WTC11 (cell line): ENCODE data around the gene ERBB4. TPM values are rescaled to one million over a fixed set of nuclear protein-coding genes. Genes with fewer than 3 reads are reported as not detected.

Source experiments
- ATAC-seq: fragments of 200-7000 bp; cut with Tn5 transposase; 2 replicates; pipeline ENCODE4 v1.10.0; 2021; ENCODE audit warnings: mild to moderate bottlenecking, moderate library complexity
- CTCF ChIA-PET: fragments of 300-600 bp; sonication (Branson Sonifier 250); formaldehyde crosslinking; loops from one replicate; lab custom pipeline; 2021; ENCODE audit warnings: antibody characterized with exemption; lab: Charles Lee
- POLR2A ChIA-PET: fragments of 350-600 bp; sonication (Branson Sonifier 250); formaldehyde crosslinking; loops from one replicate; lab custom pipeline; 2021; ENCODE audit warnings: antibody characterized with exemption; lab: Charles Lee
- DNase-seq: peaks from one replicate; pipeline ENCODE4 v3.0.0; 2021; ENCODE audit warnings: low spot score
- H3K27ac Mint-ChIP-seq: 2 replicates; pipeline ENCODE4 v1.8.0; 2021; ENCODE audit warnings: mixed read lengths
- H3K27me3 Mint-ChIP-seq: 2 replicates; pipeline ENCODE4 v1.8.0; 2021; ENCODE audit warnings: low read depth, mild to moderate bottlenecking, moderate library complexity, mixed read lengths
- H3K36me3 Mint-ChIP-seq: 2 replicates; pipeline ENCODE4 v1.8.0; 2021; ENCODE audit warnings: mixed read lengths
- H3K4me1 Mint-ChIP-seq: 2 replicates; pipeline ENCODE4 v1.8.0; 2022; ENCODE audit warnings: mixed read lengths
- H3K4me3 Mint-ChIP-seq: 2 replicates; pipeline ENCODE4 v1.8.0; 2021; ENCODE audit warnings: mild to moderate bottlenecking, moderate library complexity, mixed read lengths
- H3K9me3 Mint-ChIP-seq: 2 replicates; pipeline ENCODE4 v1.8.0; 2021; ENCODE audit warnings: mixed read lengths
- ATF1 ChIP-seq: sonication (generic); formaldehyde crosslinking; IDR thresholded peaks from 2 replicates; pipeline ENCODE4 v1.8.1; 2023; ENCODE audit warnings: mild to moderate bottlenecking, moderate library complexity, missing genetic modification reagents
- ELF4 ChIP-seq: sonication (generic); formaldehyde crosslinking; IDR thresholded peaks from 2 replicates; pipeline ENCODE4 v1.8.1; 2022; ENCODE audit warnings: low read depth, mild to moderate bottlenecking, moderate library complexity, missing genetic modification reagents
- EMX1 ChIP-seq: fragments of 250-450 bp; sonication (Bioruptor Pico); IDR thresholded peaks from 2 replicates; pipeline ENCODE4 v1.8.0; 2021; ENCODE audit warnings: mild to moderate bottlenecking
- JAZF1 ChIP-seq: fragments of 250-450 bp; sonication (Bioruptor Pico); IDR thresholded peaks from 2 replicates; pipeline ENCODE4 v1.9.0; 2021; ENCODE audit warnings: moderate library complexity, mild to moderate bottlenecking, inconsistent platforms
- MYBL2 ChIP-seq: sonication (generic); formaldehyde crosslinking; IDR thresholded peaks from 2 replicates; pipeline ENCODE4 v1.8.1; 2023; ENCODE audit warnings: mild to moderate bottlenecking, moderate library complexity, missing genetic modification reagents
- NR1H2 ChIP-seq: sonication (generic); formaldehyde crosslinking; IDR thresholded peaks from 2 replicates; pipeline ENCODE4 v1.9.0; 2021; ENCODE audit warnings: mild to moderate bottlenecking, moderate library complexity, missing genetic modification reagents
- NR3C1 ChIP-seq: sonication (generic); formaldehyde crosslinking; conservative IDR thresholded peaks from 2 replicates; pipeline ENCODE4 v1.8.1; 2023; ENCODE audit warnings: low read depth, mild to moderate bottlenecking, missing genetic modification reagents
- OVOL2 ChIP-seq: fragments of 250-450 bp; sonication (Bioruptor Pico); IDR thresholded peaks from 2 replicates; pipeline ENCODE4 v1.9.0; 2021; ENCODE audit warnings: mild to moderate bottlenecking, borderline replicate concordance
- SMAD4 ChIP-seq: sonication (generic); formaldehyde crosslinking; IDR thresholded peaks from 2 replicates; pipeline ENCODE4 v1.8.0; 2022; ENCODE audit warnings: mild to moderate bottlenecking, missing genetic modification reagents
- ZBTB21 ChIP-seq: sonication (generic); formaldehyde crosslinking; IDR thresholded peaks from 2 replicates; pipeline ENCODE4 v1.8.1; 2023; ENCODE audit warnings: mild to moderate bottlenecking, missing genetic modification reagents, borderline replicate concordance
- ZNF317 ChIP-seq: sonication (generic); formaldehyde crosslinking; IDR thresholded peaks from 2 replicates; pipeline ENCODE4 v1.8.1; 2023; ENCODE audit warnings: low read depth, mild to moderate bottlenecking, moderate library complexity, missing genetic modification reagents, borderline replicate concordance
- total RNA-seq: library from RNA; stranded (reverse); gene quantifications from 3 replicates; pipeline ENCODE4 v1.2.3, GENCODE V29; 2021
- TF ChIP-seq, protein P1 (sequence below): fragments of 200-600 bp; IDR thresholded peaks from 2 replicates; pipeline ENCODE4 v1.8.0; 2022; ENCODE audit warnings: antibody characterized with exemption
- TF ChIP-seq, protein P2 (sequence below): sonication (generic); formaldehyde crosslinking; IDR thresholded peaks from 2 replicates; pipeline ENCODE4 v1.8.0; 2023; ENCODE audit warnings: missing genetic modification reagents, mild to moderate bottlenecking, borderline replicate concordance
- TF ChIP-seq, protein P3 (sequence below): sonication (generic); formaldehyde crosslinking; IDR thresholded peaks from 2 replicates; pipeline ENCODE4 v1.8.1; 2023; ENCODE audit warnings: mild to moderate bottlenecking, missing genetic modification reagents, moderate library complexity
- TF ChIP-seq, protein P4 (sequence below): fragments of 250-450 bp; sonication (Bioruptor Pico); IDR thresholded peaks from 2 replicates; pipeline ENCODE4 v1.9.0; 2021; ENCODE audit warnings: mild to moderate bottlenecking, borderline replicate concordance
- TF ChIP-seq, protein P5 (sequence below): sonication (generic); formaldehyde crosslinking; IDR thresholded peaks from 2 replicates; pipeline ENCODE4 v1.8.1; 2022; ENCODE audit warnings: low read depth, missing genetic modification reagents, borderline replicate concordance

ERBB4 gene
- total RNA-seq, 1 experiment from 2014 or later, result 1.6 TPM

- DNase-seq, result no peak
- no peak overlapping the region for H3K4me3 Mint-ChIP-seq
- H3K9me3 Mint-ChIP-seq, result no peaks in the 10 kb centered on the region
- no peak overlapping the region for H3K27ac Mint-ChIP-seq
- ChIA-PET POLR2A (no interaction called here), CTCF (no interaction called here)
- H3K36me3 Mint-ChIP-seq, result no peaks in the 10 kb centered on the region
- no peak for TF ChIP-seq ELF4
- TF ChIP-seq NR1H2 (CRISPR knock-in tag), result no peak
- TF ChIP-seq ZNF317 (CRISPR knock-in tag), result no peak
- TF ChIP-seq, protein P1, sequence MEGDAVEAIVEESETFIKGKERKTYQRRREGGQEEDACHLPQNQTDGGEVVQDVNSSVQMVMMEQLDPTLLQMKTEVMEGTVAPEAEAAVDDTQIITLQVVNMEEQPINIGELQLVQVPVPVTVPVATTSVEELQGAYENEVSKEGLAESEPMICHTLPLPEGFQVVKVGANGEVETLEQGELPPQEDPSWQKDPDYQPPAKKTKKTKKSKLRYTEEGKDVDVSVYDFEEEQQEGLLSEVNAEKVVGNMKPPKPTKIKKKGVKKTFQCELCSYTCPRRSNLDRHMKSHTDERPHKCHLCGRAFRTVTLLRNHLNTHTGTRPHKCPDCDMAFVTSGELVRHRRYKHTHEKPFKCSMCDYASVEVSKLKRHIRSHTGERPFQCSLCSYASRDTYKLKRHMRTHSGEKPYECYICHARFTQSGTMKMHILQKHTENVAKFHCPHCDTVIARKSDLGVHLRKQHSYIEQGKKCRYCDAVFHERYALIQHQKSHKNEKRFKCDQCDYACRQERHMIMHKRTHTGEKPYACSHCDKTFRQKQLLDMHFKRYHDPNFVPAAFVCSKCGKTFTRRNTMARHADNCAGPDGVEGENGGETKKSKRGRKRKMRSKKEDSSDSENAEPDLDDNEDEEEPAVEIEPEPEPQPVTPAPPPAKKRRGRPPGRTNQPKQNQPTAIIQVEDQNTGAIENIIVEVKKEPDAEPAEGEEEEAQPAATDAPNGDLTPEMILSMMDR, result no peak
- no peak for TF ChIP-seq SMAD4 (CRISPR knock-in tag)
- TF ChIP-seq JAZF1, result no peak
- TF ChIP-seq ZBTB21, result no peak
- TF ChIP-seq, protein P2, sequence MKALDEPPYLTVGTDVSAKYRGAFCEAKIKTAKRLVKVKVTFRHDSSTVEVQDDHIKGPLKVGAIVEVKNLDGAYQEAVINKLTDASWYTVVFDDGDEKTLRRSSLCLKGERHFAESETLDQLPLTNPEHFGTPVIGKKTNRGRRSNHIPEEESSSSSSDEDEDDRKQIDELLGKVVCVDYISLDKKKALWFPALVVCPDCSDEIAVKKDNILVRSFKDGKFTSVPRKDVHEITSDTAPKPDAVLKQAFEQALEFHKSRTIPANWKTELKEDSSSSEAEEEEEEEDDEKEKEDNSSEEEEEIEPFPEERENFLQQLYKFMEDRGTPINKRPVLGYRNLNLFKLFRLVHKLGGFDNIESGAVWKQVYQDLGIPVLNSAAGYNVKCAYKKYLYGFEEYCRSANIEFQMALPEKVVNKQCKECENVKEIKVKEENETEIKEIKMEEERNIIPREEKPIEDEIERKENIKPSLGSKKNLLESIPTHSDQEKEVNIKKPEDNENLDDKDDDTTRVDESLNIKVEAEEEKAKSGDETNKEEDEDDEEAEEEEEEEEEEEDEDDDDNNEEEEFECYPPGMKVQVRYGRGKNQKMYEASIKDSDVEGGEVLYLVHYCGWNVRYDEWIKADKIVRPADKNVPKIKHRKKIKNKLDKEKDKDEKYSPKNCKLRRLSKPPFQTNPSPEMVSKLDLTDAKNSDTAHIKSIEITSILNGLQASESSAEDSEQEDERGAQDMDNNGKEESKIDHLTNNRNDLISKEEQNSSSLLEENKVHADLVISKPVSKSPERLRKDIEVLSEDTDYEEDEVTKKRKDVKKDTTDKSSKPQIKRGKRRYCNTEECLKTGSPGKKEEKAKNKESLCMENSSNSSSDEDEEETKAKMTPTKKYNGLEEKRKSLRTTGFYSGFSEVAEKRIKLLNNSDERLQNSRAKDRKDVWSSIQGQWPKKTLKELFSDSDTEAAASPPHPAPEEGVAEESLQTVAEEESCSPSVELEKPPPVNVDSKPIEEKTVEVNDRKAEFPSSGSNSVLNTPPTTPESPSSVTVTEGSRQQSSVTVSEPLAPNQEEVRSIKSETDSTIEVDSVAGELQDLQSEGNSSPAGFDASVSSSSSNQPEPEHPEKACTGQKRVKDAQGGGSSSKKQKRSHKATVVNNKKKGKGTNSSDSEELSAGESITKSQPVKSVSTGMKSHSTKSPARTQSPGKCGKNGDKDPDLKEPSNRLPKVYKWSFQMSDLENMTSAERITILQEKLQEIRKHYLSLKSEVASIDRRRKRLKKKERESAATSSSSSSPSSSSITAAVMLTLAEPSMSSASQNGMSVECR (CRISPR knock-in tag), result no peak
- TF ChIP-seq, protein P3, sequence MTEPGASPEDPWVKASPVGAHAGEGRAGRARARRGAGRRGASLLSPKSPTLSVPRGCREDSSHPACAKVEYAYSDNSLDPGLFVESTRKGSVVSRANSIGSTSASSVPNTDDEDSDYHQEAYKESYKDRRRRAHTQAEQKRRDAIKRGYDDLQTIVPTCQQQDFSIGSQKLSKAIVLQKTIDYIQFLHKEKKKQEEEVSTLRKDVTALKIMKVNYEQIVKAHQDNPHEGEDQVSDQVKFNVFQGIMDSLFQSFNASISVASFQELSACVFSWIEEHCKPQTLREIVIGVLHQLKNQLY (CRISPR knock-in tag), result no peak
- TF ChIP-seq, protein P4, sequence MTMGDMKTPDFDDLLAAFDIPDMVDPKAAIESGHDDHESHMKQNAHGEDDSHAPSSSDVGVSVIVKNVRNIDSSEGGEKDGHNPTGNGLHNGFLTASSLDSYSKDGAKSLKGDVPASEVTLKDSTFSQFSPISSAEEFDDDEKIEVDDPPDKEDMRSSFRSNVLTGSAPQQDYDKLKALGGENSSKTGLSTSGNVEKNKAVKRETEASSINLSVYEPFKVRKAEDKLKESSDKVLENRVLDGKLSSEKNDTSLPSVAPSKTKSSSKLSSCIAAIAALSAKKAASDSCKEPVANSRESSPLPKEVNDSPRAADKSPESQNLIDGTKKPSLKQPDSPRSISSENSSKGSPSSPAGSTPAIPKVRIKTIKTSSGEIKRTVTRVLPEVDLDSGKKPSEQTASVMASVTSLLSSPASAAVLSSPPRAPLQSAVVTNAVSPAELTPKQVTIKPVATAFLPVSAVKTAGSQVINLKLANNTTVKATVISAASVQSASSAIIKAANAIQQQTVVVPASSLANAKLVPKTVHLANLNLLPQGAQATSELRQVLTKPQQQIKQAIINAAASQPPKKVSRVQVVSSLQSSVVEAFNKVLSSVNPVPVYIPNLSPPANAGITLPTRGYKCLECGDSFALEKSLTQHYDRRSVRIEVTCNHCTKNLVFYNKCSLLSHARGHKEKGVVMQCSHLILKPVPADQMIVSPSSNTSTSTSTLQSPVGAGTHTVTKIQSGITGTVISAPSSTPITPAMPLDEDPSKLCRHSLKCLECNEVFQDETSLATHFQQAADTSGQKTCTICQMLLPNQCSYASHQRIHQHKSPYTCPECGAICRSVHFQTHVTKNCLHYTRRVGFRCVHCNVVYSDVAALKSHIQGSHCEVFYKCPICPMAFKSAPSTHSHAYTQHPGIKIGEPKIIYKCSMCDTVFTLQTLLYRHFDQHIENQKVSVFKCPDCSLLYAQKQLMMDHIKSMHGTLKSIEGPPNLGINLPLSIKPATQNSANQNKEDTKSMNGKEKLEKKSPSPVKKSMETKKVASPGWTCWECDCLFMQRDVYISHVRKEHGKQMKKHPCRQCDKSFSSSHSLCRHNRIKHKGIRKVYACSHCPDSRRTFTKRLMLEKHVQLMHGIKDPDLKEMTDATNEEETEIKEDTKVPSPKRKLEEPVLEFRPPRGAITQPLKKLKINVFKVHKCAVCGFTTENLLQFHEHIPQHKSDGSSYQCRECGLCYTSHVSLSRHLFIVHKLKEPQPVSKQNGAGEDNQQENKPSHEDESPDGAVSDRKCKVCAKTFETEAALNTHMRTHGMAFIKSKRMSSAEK, result no peak
- no peak for TF ChIP-seq OVOL2
- TF ChIP-seq ATF1 (CRISPR knock-in tag), result no peak
- TF ChIP-seq EMX1 (CRISPR knock-in tag), result no peak
- TF ChIP-seq, all 79 proteins: peak for 0
- no peak for ATAC-seq
- Mint-ChIP-seq H3K4me1 (peaks cover 3% of the 10 kb centered on the region), H3K27me3 (no peaks in the 10 kb centered on the region)
Observed at GRCh38 chr2:212259226-212259625, 279.4 kb downstream of the ERBB4 start.

- peaks cover 3% of the 10 kb centered on the region for H3K4me1 Mint-ChIP-seq
- no peak overlapping the region for H3K4me3 Mint-ChIP-seq
- POLR2A ChIA-PET, result no interaction called here
- DNase-seq, result no peak
- H3K27me3 Mint-ChIP-seq, result no peaks in the 10 kb centered on the region
- no peak for TF ChIP-seq NR3C1 (CRISPR knock-in tag)
- TF ChIP-seq MYBL2, result no peak
- TF ChIP-seq, protein P5, sequence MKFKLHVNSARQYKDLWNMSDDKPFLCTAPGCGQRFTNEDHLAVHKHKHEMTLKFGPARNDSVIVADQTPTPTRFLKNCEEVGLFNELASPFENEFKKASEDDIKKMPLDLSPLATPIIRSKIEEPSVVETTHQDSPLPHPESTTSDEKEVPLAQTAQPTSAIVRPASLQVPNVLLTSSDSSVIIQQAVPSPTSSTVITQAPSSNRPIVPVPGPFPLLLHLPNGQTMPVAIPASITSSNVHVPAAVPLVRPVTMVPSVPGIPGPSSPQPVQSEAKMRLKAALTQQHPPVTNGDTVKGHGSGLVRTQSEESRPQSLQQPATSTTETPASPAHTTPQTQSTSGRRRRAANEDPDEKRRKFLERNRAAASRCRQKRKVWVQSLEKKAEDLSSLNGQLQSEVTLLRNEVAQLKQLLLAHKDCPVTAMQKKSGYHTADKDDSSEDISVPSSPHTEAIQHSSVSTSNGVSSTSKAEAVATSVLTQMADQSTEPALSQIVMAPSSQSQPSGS, result no peak
- TF ChIP-seq, all 79 proteins: peak for 0
- H3K27ac Mint-ChIP-seq, result peak overlapping the region; percentile 48; the same call in 1 of the 2 replicates
- no peaks in the 10 kb centered on the region for H3K36me3 Mint-ChIP-seq
- H3K9me3 Mint-ChIP-seq, result no peaks in the 10 kb centered on the region
- CTCF ChIA-PET, result no interaction called here
- ATAC-seq, result no peak
Observed at GRCh38 chr2:212254339-212254738, 284.3 kb downstream of the ERBB4 start.
